ENCODE results near the gene SAMD15.
"Not testable (repeated sequence)": the region's sequence is repeated elsewhere in the genome, so short reads cannot be mapped to it uniquely, and the experiment has no call there.

The SAMD15 gene

GRCh38 chr14:77375973-77376770 lies 1.0 kb upstream of the SAMD15 start:
- DNase-seq (ENCODE audit: low read depth in 2 of 2) = no peak

DNA sequence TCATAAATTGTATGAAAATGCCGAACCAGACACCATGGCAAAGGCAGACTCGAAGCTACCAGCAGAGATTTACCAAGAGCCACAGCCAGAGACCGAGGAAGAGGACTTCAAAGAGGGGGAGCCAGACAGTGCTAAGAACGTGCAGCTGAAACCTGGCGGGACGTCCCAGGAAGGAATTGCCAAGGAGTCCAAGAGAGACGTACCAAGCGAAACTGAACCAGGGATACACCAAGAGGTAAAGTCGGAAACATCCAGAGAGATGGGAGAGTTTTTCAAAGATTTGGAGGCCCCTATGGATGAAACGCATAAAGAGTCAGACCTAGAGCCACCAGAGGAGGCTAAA lies 294 bp downstream of the SAMD15 start:
- no peak for DNase-seq (ENCODE audit: low read depth in 2 of 2)

DNA sequence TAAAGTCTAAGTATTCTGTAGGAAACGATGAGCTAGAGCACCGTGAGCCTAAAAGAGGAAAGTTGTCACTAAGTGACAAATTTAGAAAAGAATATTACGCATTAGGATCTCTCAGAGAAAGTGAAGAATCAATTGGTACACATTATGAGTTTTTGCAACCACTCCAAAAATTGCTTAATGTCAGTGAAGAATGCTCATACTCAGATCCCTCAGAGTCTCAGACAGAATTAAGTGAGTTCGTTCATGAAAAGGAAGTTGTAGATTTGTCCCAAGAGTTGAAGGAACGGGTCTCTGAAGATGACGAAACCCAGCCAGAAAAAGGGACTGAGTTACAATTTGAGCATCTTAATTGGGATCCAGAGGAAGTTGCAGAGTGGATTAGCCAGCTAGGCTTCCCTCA lies 1.5 kb downstream of the SAMD15 start:
- DNase-seq (ENCODE audit: low read depth in 2 of 2) = no peak

DNA sequence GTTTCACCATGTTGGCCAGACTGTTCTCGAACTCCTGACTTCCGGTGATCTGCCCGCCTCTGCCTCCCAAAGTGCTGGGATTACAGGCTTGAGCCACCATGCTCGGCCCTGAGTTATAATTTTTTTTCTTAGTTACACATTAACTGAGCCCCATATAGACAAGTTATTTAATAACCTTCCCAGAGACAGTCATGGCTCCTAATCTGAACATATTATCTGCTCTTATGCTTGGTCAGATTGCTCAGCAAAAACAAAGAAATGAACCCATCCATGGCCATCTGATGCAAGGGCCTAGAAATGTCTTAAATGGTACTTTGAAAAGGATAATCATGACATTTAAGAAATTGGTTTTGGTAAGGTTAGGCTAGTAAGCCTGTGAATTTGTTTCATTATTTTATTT lies 13.0 kb downstream of the SAMD15 start:
- no peak for DNase-seq (ENCODE audit: low read depth in 2 of 2)

- no peak for DNase-seq (ENCODE audit: low read depth in 2 of 2)
Observed at GRCh38 chr14:77400216-77400615, 23.0 kb downstream of the SAMD15 start.

DNA sequence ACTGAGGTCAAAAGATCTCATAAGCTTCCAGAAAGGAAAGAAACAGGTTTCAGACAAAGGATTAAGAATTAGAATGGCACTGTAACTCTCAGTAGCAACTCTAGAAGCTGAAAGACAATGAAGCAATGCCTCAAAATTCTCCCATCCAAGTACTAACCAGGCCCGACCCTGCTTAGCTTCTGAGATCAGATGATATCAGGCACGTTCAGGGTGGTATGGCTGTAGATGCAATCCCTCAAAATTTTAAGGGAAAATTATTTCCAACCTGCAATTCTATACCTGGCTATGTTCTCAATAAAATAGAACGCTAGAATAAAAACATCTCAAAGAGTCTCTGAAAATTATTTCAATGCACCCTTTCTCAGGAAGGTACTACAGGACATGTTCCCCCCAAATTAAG lies 26.6 kb downstream of the SAMD15 start:
- DNase-seq (ENCODE audit: low read depth in 2 of 2) = no peak

- DNase-seq (ENCODE audit: low read depth in 2 of 2) = no peak
Observed at GRCh38 chr14:77406086-77406485, 28.9 kb downstream of the SAMD15 start.

GRCh38 chr14:77406718-77407117 lies 29.5 kb downstream of the SAMD15 start:
- no peak for DNase-seq (ENCODE audit: low read depth in 2 of 2)

- DNase-seq (ENCODE audit: low read depth in 2 of 2) = no peak
Observed at GRCh38 chr14:77407158-77407557, 30.0 kb downstream of the SAMD15 start.

- no peak for DNase-seq (ENCODE audit: low read depth in 2 of 2)
Observed at GRCh38 chr14:77409131-77409533, 32.0 kb downstream of the SAMD15 start.

GRCh38 chr14:77415403-77416030 lies 38.3 kb downstream of the SAMD15 start:
- not testable (repeated sequence) for DNase-seq (ENCODE audit: low read depth in 2 of 2)

DNA sequence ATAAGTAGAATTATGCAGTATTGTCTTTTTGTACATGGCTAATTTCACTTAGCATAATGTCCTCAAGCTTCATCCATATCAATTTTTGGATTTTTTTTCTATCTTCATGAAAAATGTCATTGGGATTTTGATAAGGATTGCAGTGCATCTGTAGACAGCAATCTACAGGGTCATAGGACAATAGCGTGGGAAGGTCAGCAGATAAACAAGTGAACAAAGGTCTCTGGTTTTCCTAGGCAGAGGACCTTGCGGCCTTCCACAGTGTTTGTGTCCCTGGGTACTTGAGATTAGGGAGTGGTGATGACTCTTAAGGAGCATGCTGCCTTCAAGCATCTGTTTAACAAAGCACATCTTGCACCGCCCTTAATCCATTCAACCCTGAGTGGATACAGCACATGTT lies 38.9 kb downstream of the SAMD15 start:
- not testable (repeated sequence) for DNase-seq (ENCODE audit: low read depth in 2 of 2)

DNA sequence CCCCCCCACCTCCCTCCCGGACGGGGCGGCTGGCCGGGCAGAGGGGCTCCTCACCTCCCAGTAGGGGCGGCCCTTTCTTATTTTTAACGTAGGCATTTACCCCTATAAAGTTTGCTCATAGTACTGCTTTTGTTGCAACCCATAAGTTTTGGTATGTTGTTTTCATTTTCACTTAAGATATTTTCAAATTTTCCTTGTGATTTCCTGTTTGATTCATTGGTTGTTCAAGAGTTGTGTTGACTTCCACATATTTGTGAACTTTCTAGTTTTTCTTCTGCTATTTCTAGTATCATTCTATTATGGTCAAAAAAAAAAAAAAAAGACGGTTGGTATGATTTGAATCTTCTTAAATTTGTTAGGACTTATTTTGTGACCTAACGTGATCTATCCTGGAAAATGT lies 39.7 kb downstream of the SAMD15 start:
- DNase-seq (ENCODE audit: low read depth in 2 of 2) = no peak

- DNase-seq (ENCODE audit: low read depth in 2 of 2) = no peak
Observed at GRCh38 chr14:77421201-77421600, 44.0 kb downstream of the SAMD15 start.

- no peak for DNase-seq (ENCODE audit: low read depth in 2 of 2)
Observed at GRCh38 chr14:77423423-77423822, 46.2 kb downstream of the SAMD15 start, which contains the start of gene NOXRED1. Gene NOXRED1 (minus strand): TSS chr14:77423523. CDS start chr14:77422889, 634 bp downstream.

DNA sequence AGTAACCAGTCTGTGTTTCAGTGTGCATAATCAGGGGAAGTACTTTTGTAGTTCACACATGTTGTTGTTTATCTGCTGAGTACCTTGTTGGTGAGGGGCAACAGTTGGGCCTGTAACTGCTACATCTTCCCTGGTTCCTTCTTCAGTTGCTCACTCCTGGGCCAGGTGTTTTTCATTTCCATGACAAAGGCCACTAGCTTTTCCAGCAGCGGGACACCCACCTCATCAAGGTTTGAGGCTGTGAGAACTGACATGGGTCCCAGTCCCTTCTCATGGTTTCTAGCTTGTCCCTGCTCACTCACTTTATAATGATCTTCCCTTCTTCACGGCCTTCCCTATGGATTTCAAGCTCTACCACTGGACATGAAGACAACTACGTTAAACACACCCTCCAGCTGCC lies 47.7 kb downstream of the SAMD15 start:
- DNase-seq (ENCODE audit: low read depth in 2 of 2) = no peak

- DNase-seq (ENCODE audit: low read depth in 2 of 2) = no peak
Observed at GRCh38 chr14:77426396-77426795, 49.2 kb downstream of the SAMD15 start.

- DNase-seq (ENCODE audit: low read depth in 2 of 2) = no peak
Observed at GRCh38 chr14:77436042-77436441, 58.9 kb downstream of the SAMD15 start.

DNA sequence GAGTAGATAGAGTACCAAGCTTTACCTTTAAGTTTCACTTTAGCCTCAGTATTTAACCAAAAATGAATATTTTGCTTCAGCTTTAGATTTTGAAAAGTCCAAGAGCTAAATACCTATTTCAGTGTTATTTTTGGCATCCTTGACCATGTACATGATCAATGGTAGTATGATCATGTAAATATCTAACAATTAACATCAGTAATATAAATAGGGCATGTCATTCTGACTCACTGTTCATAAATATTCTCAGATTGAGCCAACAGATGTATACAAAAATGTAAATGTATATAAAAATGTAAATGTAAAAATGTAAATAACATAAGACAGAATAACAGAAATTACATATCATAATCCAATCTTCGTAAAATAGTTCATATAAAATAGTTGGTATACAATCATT lies 61.4 kb downstream of the SAMD15 start:
- DNase-seq (ENCODE audit: low read depth in 2 of 2) = no peak

GRCh38 chr14:77439861-77440260 lies 62.7 kb downstream of the SAMD15 start:
- DNase-seq (ENCODE audit: low read depth in 2 of 2) = no peak
